ENCODE results near the gene ALOX15.
"Not testable (repeated sequence)": the region's sequence is repeated elsewhere in the genome, so short reads cannot be mapped to it uniquely, and the experiment has no call there.

Gene ALOX15

DNA sequence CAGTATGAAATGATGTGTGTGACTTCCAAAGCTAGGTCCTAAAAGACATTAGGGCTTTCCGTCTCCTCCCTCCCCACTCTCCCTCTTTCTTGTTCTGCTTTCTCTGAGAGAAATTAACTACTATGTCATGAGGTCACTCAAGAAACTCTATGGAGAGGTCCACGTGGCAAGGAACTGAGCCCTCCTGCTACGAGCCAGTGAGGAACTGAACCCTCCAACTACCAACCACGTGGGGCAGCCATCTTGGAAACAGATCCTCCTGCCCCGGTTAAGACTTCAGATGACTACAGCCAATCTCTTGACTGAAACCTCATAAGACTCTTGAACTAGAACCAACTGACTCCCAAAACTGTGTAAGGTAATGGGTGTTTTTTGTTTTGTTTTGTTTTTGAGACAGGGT, 4.2 kb upstream of the ALOX15 start:
- Histone ChIP-seq H3K9ac (ENCODE audit: low read length) (no peak overlapping the region), H3K36me3 (ENCODE audit: low read length) (no peaks in the 10 kb centered on the region), H4K20me1 (ENCODE audit: low read depth, low read length) (no peaks in the 10 kb centered on the region), H3K27me3 (ENCODE audit: low read length) (no peaks in the 10 kb centered on the region), H3K27ac (ENCODE audit: low read depth, low read length) (no peak overlapping the region), H2AFZ (ENCODE audit: low read depth, low read length, severe bottlenecking) (no peak overlapping the region), H3K4me2 (ENCODE audit: low read depth, low read length, poor library complexity, severe bottlenecking) (no peak overlapping the region), H3K79me2 (ENCODE audit: insufficient read depth, low read length) (no peaks in the 10 kb centered on the region), H3F3A (ENCODE audit: insufficient read depth) (no peaks in the 10 kb centered on the region), H3K9me2 (replicated peaks; ENCODE audit: insufficient read depth, low read length) (no peaks in the 10 kb centered on the region), H3K9me3 (ENCODE audit: insufficient read depth, low read length) (no peaks in the 10 kb centered on the region), H3K4me3 (ENCODE audit: insufficient read depth, low read length, poor library complexity, severe bottlenecking) (no peak overlapping the region)
- TF ChIP-seq EZH2phosphoT487 (conservative IDR thresholded peaks at IDR 0.05; ENCODE audit: low read length): no peak
- TF ChIP-seq, protein P1, sequence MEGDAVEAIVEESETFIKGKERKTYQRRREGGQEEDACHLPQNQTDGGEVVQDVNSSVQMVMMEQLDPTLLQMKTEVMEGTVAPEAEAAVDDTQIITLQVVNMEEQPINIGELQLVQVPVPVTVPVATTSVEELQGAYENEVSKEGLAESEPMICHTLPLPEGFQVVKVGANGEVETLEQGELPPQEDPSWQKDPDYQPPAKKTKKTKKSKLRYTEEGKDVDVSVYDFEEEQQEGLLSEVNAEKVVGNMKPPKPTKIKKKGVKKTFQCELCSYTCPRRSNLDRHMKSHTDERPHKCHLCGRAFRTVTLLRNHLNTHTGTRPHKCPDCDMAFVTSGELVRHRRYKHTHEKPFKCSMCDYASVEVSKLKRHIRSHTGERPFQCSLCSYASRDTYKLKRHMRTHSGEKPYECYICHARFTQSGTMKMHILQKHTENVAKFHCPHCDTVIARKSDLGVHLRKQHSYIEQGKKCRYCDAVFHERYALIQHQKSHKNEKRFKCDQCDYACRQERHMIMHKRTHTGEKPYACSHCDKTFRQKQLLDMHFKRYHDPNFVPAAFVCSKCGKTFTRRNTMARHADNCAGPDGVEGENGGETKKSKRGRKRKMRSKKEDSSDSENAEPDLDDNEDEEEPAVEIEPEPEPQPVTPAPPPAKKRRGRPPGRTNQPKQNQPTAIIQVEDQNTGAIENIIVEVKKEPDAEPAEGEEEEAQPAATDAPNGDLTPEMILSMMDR (IDR thresholded peaks at IDR 0.05; ENCODE audit: insufficient read depth, low read length, poor library complexity, severe bottlenecking): no peak

DNA sequence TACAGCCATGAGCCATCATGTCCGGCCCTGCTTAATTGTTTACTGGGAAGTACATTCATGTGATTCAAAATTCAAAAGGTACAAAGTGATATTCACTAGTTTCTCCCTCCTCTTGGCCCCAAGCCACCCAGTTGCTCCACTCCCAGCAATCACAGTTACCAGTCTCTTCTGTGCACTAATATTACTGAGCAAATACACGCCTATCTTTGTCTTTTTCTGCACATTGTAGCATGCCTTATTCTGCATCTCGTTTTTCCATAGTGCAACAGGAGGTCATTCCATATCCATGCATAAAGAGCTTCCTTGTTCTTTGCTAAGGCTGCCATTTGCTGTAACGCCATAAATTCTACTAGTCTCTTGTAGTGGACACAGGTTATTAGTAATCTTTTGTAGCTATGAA, 2.2 kb upstream of the ALOX15 start:
- no peak overlapping the region for H3K27ac ChIP-seq (ENCODE audit: low read depth, low read length)
- no peak overlapping the region for H3K4me2 ChIP-seq (ENCODE audit: low read depth, low read length, poor library complexity, severe bottlenecking)
- TF ChIP-seq, protein P1 (IDR thresholded peaks at IDR 0.05; ENCODE audit: insufficient read depth, low read length, poor library complexity, severe bottlenecking): no peak
- TF ChIP-seq EZH2phosphoT487 (conservative IDR thresholded peaks at IDR 0.05; ENCODE audit: low read length): no peak
- H2AFZ ChIP-seq (ENCODE audit: low read depth, low read length, severe bottlenecking): no peak overlapping the region
- no peaks in the 10 kb centered on the region for H3K27me3 ChIP-seq (ENCODE audit: low read length)
- H3K9ac ChIP-seq (ENCODE audit: low read length): no peak overlapping the region
- H3F3A ChIP-seq (ENCODE audit: insufficient read depth): no peaks in the 10 kb centered on the region
- no peaks in the 10 kb centered on the region for H3K9me3 ChIP-seq (ENCODE audit: insufficient read depth, low read length)
- H3K4me3 ChIP-seq (ENCODE audit: insufficient read depth, low read length, poor library complexity, severe bottlenecking): no peak overlapping the region
- no peaks in the 10 kb centered on the region for H3K36me3 ChIP-seq (ENCODE audit: low read length)
- no peaks in the 10 kb centered on the region for H4K20me1 ChIP-seq (ENCODE audit: low read depth, low read length)
- H3K9me2 ChIP-seq (replicated peaks; ENCODE audit: insufficient read depth, low read length): no peaks in the 10 kb centered on the region
- H3K79me2 ChIP-seq (ENCODE audit: insufficient read depth, low read length): no peaks in the 10 kb centered on the region

DNA sequence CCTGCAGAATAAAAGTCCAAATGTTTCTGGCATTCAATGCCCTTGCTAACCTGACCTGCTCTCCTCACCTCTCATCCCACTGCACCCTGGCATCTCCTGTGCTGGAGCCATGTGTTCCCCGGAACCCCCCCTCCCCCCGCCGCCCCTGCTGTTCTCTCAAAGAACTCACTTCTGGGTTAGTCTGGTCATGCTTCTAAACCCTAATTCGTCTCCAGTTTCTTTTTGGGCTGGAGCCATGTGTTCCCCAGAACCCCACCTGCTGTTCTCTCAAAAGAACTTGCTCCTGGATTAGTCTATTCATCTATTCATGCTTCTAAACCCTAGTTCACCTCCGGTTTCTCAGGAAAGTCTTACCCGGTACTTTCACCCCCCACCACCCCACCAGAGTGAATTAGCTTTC, 808 bp upstream of the ALOX15 start:
- Histone ChIP-seq H2AFZ (ENCODE audit: low read depth, low read length, severe bottlenecking) (no peak overlapping the region), H3K4me2 (ENCODE audit: low read depth, low read length, poor library complexity, severe bottlenecking) (no peak overlapping the region), H3K4me3 (ENCODE audit: insufficient read depth, low read length, poor library complexity, severe bottlenecking) (no peak overlapping the region), H3K27me3 (ENCODE audit: low read length) (no peaks in the 10 kb centered on the region), H3K9ac (ENCODE audit: low read length) (no peak overlapping the region), H3K9me3 (ENCODE audit: insufficient read depth, low read length) (no peaks in the 10 kb centered on the region), H3K79me2 (ENCODE audit: insufficient read depth, low read length) (no peaks in the 10 kb centered on the region), H3K9me2 (replicated peaks; ENCODE audit: insufficient read depth, low read length) (no peaks in the 10 kb centered on the region), H3F3A (ENCODE audit: insufficient read depth) (no peaks in the 10 kb centered on the region), H3K36me3 (ENCODE audit: low read length) (no peaks in the 10 kb centered on the region), H3K27ac (ENCODE audit: low read depth, low read length) (no peak overlapping the region), H4K20me1 (ENCODE audit: low read depth, low read length) (no peaks in the 10 kb centered on the region)
- TF ChIP-seq, protein P1 (IDR thresholded peaks at IDR 0.05; ENCODE audit: insufficient read depth, low read length, poor library complexity, severe bottlenecking): no peak
- TF ChIP-seq EZH2phosphoT487 (conservative IDR thresholded peaks at IDR 0.05; ENCODE audit: low read length): no peak

DNA sequence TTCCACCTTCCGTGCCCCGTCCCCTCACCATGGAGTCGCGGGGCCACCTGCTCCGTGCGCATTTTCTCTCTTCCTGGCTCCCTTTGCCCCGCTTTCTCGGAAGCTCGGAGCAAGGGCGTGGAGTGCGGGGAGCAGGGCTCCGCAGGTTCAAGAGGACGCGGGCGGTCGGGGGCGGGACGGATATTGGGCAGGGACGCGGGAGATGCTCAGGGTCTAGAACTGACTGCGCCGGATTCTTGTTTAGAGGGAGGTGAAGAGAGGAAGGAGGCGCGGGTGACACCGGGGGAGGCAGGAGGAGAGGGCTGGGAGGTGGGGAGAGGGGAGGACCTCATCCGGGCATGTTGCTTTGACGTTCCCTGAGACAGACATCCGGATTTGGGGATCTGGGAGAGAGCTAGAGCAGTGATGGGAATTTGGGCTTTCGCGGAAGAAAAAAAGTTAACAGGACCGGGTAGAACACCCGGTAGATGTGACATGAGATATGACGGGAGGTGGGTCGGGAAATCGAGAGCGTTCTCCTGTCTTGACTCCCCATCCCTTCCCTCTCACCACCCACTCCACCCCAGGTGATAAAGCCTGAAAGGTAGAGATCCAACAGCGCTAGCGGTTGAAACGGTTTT, 799 bp downstream of the ALOX15 start:
- not testable (repeated sequence) for H4K20me1 ChIP-seq (ENCODE audit: low read depth, low read length); H3K4me3 ChIP-seq (ENCODE audit: insufficient read depth, low read length, poor library complexity, severe bottlenecking); H3K9ac ChIP-seq (ENCODE audit: low read length); H3K9me2 ChIP-seq (replicated peaks; ENCODE audit: insufficient read depth, low read length); H3K9me3 ChIP-seq (ENCODE audit: insufficient read depth, low read length); H3K27me3 ChIP-seq (ENCODE audit: low read length); H3F3A ChIP-seq (ENCODE audit: insufficient read depth); H2AFZ ChIP-seq (ENCODE audit: low read depth, low read length, severe bottlenecking); H3K4me2 ChIP-seq (ENCODE audit: low read depth, low read length, poor library complexity, severe bottlenecking); H3K79me2 ChIP-seq (ENCODE audit: insufficient read depth, low read length); H3K27ac ChIP-seq (ENCODE audit: low read depth, low read length); H3K36me3 ChIP-seq (ENCODE audit: low read length)

DNA sequence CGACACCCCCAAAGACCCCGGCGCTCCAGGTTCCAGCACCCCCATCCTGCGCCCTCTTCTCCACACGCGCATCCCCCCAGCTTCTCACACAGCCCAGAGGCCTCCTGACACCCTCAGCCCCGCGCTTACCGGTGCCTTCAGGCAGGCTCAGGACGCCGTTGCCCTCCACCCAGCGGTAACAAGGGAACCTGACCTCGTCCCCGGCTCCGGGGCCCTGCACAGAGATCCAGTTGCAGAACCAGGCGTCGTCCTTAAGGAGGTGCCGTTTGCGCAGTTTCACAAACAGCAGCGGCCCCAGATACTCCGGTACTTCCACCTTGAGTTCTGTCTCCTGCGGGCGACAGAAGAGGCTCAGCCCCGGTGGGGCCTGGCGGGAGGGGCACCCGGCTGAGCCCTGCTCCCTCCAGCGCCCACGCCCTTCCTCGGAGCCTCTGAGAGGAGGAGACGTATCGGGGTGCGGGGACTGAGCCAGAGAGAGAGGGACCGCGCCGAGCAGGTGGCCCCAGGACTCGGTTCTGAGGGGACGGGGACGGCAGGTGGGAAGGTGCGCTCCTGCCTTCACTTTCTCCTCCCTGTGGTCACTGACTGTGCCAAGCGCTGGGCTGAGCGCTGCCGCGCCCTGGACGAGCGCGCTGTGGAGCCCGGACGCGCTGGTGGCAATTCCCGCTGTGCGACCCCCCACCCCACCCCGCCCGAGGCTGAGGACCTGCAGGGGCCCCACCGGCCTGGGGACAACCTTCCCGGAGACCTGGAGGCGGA, 2.0 kb downstream of the ALOX15 start:
- not testable (repeated sequence) for H3K27ac ChIP-seq (ENCODE audit: low read depth, low read length); H3K4me3 ChIP-seq (ENCODE audit: insufficient read depth, low read length, poor library complexity, severe bottlenecking); H4K20me1 ChIP-seq (ENCODE audit: low read depth, low read length); H3K4me2 ChIP-seq (ENCODE audit: low read depth, low read length, poor library complexity, severe bottlenecking); H3K9me2 ChIP-seq (replicated peaks; ENCODE audit: insufficient read depth, low read length); H3K9ac ChIP-seq (ENCODE audit: low read length); H3K27me3 ChIP-seq (ENCODE audit: low read length); H2AFZ ChIP-seq (ENCODE audit: low read depth, low read length, severe bottlenecking); H3K36me3 ChIP-seq (ENCODE audit: low read length); H3F3A ChIP-seq (ENCODE audit: insufficient read depth); H3K9me3 ChIP-seq (ENCODE audit: insufficient read depth, low read length); H3K79me2 ChIP-seq (ENCODE audit: insufficient read depth, low read length)

Measured in SU-DHL-6 (cell line).